GM13977 (cell line): ENCODE data around the gene EPB41L3.
"Not testable (repeated sequence)": the region's sequence is repeated elsewhere in the genome, so short reads cannot be mapped to it uniquely, and the experiment has no call there.

Experiments
- DNase-seq: peaks from one replicate; pipeline ENCODE4 v3.0.0; 2012; ENCODE audit warnings: low spot score
- CTCF ChIP-seq: IDR thresholded peaks from 2 replicates; pipeline ENCODE4 v1.5.1; 2012; ENCODE audit warnings: mild to moderate bottlenecking, control low read depth; ENCODE audit not compliant: insufficient read depth; ENCODE audit errors: extremely low read depth, missing control alignments
- in situ Hi-C: fragments of 300-500 bp; cut with MboI; formaldehyde crosslinking; loops from one replicate; pipeline ENCODE4 v1.12.0; 2022; ENCODE audit warnings: low sequenced_read_pairs, low pct_unique_long_range_greater_than_20kb, mixed read lengths, inconsistent platforms; ENCODE audit not compliant: unreplicated experiment

The EPB41L3 gene

DNA sequence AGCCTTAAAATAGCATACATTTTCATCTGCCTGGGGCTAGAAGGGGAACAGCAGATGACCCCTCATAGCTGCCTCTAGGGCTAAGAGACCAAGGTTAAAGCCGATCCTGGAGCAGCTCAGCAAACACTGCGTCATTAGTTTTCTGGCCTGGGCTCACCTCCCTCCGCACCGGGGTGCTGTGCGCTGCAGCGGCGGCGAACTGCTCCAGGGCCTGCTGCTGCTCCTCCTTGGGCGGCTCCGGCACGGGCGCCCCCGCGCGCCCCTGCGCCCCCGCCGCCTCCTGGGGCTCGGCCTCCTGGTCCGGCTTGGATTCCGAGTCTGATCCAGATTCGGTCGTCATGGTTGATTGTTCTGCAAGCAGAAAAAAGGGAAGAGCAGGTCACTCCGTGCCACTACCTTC lies 55.0 kb downstream of the EPB41L3 start:
- in situ Hi-C loops, result loop anchor here (25.0 kb wide), 1 partner anchor 98 kb away; no protein-coding TSS in a partner anchor
- DNase-seq, result no peak
- TF ChIP-seq CTCF, result no peak

DNA sequence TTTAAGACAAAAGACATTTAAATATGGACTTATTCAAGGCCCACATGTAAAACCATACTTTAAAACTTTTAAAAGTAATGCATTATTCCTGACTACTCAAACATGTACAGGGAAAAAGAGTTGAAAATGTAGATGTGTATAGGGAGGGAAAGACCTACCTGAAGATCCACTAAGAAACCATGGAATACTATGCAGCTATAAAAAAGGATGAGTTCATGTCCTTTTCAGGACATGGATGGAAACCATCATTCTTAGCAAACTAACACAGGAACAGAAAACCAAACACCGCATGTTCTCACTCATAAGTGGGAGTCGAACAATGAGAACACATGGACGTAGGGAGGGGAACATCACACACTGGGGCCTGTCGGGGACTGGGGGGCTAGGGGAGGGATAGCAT lies 55.8 kb downstream of the EPB41L3 start:
- in situ Hi-C loops, result loop anchor here (25.0 kb wide), 1 partner anchor 99 kb away; no protein-coding TSS in a partner anchor
- not testable (repeated sequence) for DNase-seq

- no peak for DNase-seq
- in situ Hi-C loops, result loop anchor here (25.0 kb wide), 1 partner anchor 103 kb away; no protein-coding TSS in a partner anchor
- TF ChIP-seq CTCF, result no peak
Observed at GRCh38 chr18:5484526-5484925, 59.3 kb downstream of the EPB41L3 start.

DNA sequence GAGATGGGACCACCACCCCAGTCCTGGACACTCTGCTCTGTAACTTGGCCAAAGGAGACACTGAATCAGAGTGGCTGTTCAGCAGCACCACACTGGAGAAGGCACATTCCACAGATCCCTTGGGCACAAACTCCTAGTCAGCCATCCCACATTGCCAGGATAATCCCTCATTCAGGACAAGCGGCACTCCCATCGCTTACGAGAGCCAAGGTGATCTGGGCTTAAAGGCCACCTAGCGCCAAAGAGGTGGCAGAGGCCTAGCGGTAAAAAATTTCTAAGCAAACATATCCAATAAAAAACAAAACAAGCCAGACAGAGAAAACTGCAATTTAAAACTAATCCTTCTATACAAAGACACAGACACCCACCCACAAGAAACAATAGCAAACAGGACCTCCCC lies 62.2 kb downstream of the EPB41L3 start:
- no peak for TF ChIP-seq CTCF
- in situ Hi-C loops, result loop anchor here (25.0 kb wide), 1 partner anchor 106 kb away; no protein-coding TSS in a partner anchor
- DNase-seq, result no peak

DNA sequence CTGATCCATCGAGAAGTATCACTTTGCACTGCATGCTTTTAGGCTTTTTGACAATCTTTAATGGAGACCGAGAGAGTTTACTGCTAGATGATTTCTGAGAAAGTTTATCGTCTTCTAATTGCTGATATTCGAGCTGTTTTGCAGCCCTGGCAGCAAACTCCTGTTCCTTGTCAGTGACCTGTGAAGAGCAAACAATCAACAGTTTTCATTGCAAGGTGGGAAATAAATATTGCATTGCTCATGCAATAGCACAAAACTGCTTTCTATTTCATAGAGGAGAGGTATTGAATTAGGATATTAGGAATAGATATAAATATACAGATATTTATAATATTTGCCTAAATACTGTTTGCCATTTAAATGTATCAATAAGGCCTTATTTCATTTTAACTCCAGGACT lies 65.5 kb downstream of the EPB41L3 start:
- TF ChIP-seq CTCF, result no peak
- DNase-seq, result no peak
- in situ Hi-C loops, result loop anchor here (25.0 kb wide), 1 partner anchor 109 kb away; no protein-coding TSS in a partner anchor

- TF ChIP-seq CTCF, result no peak
- DNase-seq, result no peak
- in situ Hi-C loops, result loop anchor here (25.0 kb wide), 1 partner anchor 110 kb away; no protein-coding TSS in a partner anchor
Observed at GRCh38 chr18:5476961-5477800, 66.6 kb downstream of the EPB41L3 start.

DNA sequence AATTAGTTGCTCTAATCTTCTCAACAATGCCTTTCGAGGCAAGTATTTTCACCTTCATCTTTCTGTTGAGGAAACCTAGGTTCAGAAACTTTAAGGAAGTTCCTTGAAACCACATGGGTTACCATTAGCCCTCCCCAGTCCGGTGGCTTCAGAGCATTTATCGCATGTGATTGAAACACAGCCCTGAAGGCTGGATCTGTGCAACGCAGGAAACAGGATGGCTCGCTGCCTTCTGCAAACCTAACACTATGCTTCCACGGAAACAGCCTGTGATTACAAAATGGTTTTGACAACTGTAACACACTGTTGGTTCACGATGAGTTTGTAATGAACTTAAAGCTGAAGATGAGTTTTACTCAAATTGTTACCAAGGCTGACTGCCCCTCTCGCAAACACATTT lies 68.5 kb downstream of the EPB41L3 start:
- no peak for TF ChIP-seq CTCF
- DNase-seq, result no peak
- in situ Hi-C loops, result loop anchor here (25.0 kb wide), 1 partner anchor 112 kb away; no protein-coding TSS in a partner anchor
